Esophagus muscularis mucosa (tissue), 4 donors: Measurements from ENCODE around the gene TAF3. TPM values are rescaled to one million over a fixed set of nuclear protein-coding genes. Genes with fewer than 3 reads are reported as not detected.

ENCODE experiments used
- DNase-seq: peaks from one replicate; pipeline ENCODE4 v3.0.0-alpha.2; 2017; ENCODE audit errors: extremely low spot score
- H3K27ac ChIP-seq, 4 donors: fragments of 200-600 bp; sonication (generic); replicated peaks in 1 of 4; 1 replicate in 3 of 4; 2 replicates in 1 of 4; pipeline ENCODE4 v1.5.1; 2016 to 2019; ENCODE audit warnings: mild to moderate bottlenecking in 1 of 4
- H3K27me3 ChIP-seq, 4 donors: fragments of 200-600 bp; sonication (generic); one replicate each; pipeline versions ENCODE4 v1.5.1 to v1.6.0; 2016 to 2019
- H3K36me3 ChIP-seq, 4 donors: fragments of 200-600 bp; sonication (generic); one replicate each; pipeline ENCODE4 v1.5.1; 2016 to 2019
- H3K4me1 ChIP-seq, 4 donors: fragments of 200-600 bp; sonication (generic); one replicate each; pipeline ENCODE4 v1.5.1; 2016 to 2019
- H3K4me3 ChIP-seq, 4 donors: fragments of 200-600 bp; sonication (generic); 1 replicate in 2 of 4; 2 replicates in 2 of 4; pipeline ENCODE4 v1.5.1; 2016 to 2019; ENCODE audit warnings: mild to moderate bottlenecking in 4 of 4, moderate library complexity in 1 of 4
- H3K9me3 ChIP-seq, 4 donors: fragments of 200-600 bp; sonication (generic); 1 replicate in 3 of 4; 2 replicates in 1 of 4; pipeline ENCODE4 v1.5.1; 2016 to 2019
- EP300 ChIP-seq: sonication (generic); formaldehyde crosslinking; IDR thresholded peaks from one replicate; pipeline ENCODE4 v1.6.1; 2017; ENCODE audit warnings: antibody characterized with exemption
- POLR2A ChIP-seq: fragments of 450-650 bp; IDR thresholded peaks from one replicate; pipeline ENCODE4 v1.6.1; 2017; ENCODE audit warnings: antibody characterized with exemption, moderate library complexity, mild to moderate bottlenecking, low read depth
- POLR2AphosphoS5 ChIP-seq, 2 donors: sonication (generic); formaldehyde crosslinking; IDR thresholded peaks; one replicate each; pipeline ENCODE4 v1.6.1; 2017; ENCODE audit warnings: antibody characterized with exemption in 2 of 2
- WGBS: methylation state at CpG from one replicate; pipeline ENCODE4 v1.1.5; 2018; 5-methylcytosine and 5-hydroxymethylcytosine counted together
- intact Hi-C: fragments of 100-400 bp; cut with DNase I; formaldehyde crosslinking; loops from one replicate; pipeline ENCODE4 v1.15.1; 2023
- total RNA-seq, 4 donors: library from RNA; depleted of rRNA; stranded (reverse); fragments of >200 nt; gene quantifications; one replicate each; pipeline versions ENCODE4 v1.1.0 to v1.2.1, GENCODE V29; 2016
- TF ChIP-seq, protein P1 (sequence below), 3 experiments: fragments of 200-600 bp in 2 of 3; fragments of 450-650 bp in 1 of 3; sonication (generic) in 2 of 3; IDR thresholded peaks; one replicate each; pipeline ENCODE4 v1.5.1; 2017 to 2019; ENCODE audit warnings: antibody characterized with exemption in 3 of 3, mild to moderate bottlenecking in 2 of 3, moderate library complexity in 1 of 3

The TAF3 gene
- total RNA-seq, 4 donors from 2014 or later: 8.8 to 11.2 (median 10.7) TPM

- H3K27me3 ChIP-seq: no peaks in the 10 kb centered on the region
- H3K27ac ChIP-seq: no peak overlapping the region
- intact Hi-C loops: no loop called here
- whole genome bisulfite sequencing: 88% methylated on average over 4 of the region's 4 CpGs
- TF ChIP-seq EP300 (no peak), POLR2AphosphoS5 (IDR thresholded peaks at IDR 0.05) (no peak), POLR2A (no peak)
- TF ChIP-seq, protein P1, sequence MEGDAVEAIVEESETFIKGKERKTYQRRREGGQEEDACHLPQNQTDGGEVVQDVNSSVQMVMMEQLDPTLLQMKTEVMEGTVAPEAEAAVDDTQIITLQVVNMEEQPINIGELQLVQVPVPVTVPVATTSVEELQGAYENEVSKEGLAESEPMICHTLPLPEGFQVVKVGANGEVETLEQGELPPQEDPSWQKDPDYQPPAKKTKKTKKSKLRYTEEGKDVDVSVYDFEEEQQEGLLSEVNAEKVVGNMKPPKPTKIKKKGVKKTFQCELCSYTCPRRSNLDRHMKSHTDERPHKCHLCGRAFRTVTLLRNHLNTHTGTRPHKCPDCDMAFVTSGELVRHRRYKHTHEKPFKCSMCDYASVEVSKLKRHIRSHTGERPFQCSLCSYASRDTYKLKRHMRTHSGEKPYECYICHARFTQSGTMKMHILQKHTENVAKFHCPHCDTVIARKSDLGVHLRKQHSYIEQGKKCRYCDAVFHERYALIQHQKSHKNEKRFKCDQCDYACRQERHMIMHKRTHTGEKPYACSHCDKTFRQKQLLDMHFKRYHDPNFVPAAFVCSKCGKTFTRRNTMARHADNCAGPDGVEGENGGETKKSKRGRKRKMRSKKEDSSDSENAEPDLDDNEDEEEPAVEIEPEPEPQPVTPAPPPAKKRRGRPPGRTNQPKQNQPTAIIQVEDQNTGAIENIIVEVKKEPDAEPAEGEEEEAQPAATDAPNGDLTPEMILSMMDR (IDR thresholded peaks at IDR 0.05): no peak
- DNase-seq: no peak
- no peaks in the 10 kb centered on the region for H3K9me3 ChIP-seq
- no peak overlapping the region for H3K4me3 ChIP-seq
- H3K36me3 ChIP-seq: peaks cover 63 to 100% (median 94%) of the 10 kb centered on the region in 4 donors
- peaks cover 4 to 12% (median 10%) of the 10 kb centered on the region in 4 donors for H3K4me1 ChIP-seq
Measured at GRCh38 chr10:7802606-7803005, 15.7 kb upstream of the TAF3 start.

- intact Hi-C loops: no loop called here
- DNase-seq: no peak
- Histone ChIP-seq H3K27ac (no peak overlapping the region), H3K4me1 (peaks cover 4 to 12% (median 9%) of the 10 kb centered on the region in 4 donors), H3K9me3 (no peaks in the 10 kb centered on the region), H3K27me3 (no peaks in the 10 kb centered on the region), H3K36me3 (peaks cover 56 to 99% (median 90%) of the 10 kb centered on the region in 4 donors), H3K4me3 (no peak overlapping the region)
- 89% methylated on average over 6 of the region's 6 CpGs for WGBS
- TF ChIP-seq, protein P1 (IDR thresholded peaks at IDR 0.05): no peak
- TF ChIP-seq POLR2AphosphoS5 (IDR thresholded peaks at IDR 0.05): no peak
- TF ChIP-seq EP300: no peak
- no peak for TF ChIP-seq POLR2A
Measured at GRCh38 chr10:7804216-7804615, 14.1 kb upstream of the TAF3 start.

DNA sequence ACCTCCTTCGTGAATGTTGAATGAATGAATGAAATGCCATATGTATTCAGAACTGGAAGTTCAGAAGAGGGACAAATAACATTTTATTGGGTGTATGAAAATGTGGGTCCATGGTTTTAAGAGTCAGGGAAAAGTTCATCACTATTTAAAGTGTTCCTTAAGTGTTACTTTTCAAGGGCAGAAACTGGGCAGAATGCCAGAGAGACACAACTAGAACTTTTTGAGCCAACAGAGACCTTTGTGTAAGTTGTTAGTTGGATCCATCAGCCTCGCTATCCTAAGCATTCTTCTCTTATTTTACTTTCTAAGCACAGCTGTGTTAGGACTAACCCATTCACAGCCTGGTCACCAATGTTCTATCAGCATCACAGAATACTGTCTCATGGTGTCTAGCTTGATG, 13.6 kb upstream of the TAF3 start:
- Histone ChIP-seq H3K4me1 (peaks cover 4 to 12% (median 9%) of the 10 kb centered on the region in 4 donors), H3K27ac (no peak overlapping the region), H3K27me3 (no peaks in the 10 kb centered on the region), H3K36me3 (peaks cover 52 to 98% (median 87%) of the 10 kb centered on the region in 4 donors), H3K9me3 (no peaks in the 10 kb centered on the region), H3K4me3 (no peak overlapping the region)
- no peak for TF ChIP-seq EP300
- TF ChIP-seq POLR2AphosphoS5 (IDR thresholded peaks at IDR 0.05): no peak
- TF ChIP-seq POLR2A: no peak
- TF ChIP-seq, protein P1 (IDR thresholded peaks at IDR 0.05): no peak
- intact Hi-C loops: no loop called here
- no peak for DNase-seq
- 38% methylated on average over 2 of the region's 2 CpGs for WGBS

DNA sequence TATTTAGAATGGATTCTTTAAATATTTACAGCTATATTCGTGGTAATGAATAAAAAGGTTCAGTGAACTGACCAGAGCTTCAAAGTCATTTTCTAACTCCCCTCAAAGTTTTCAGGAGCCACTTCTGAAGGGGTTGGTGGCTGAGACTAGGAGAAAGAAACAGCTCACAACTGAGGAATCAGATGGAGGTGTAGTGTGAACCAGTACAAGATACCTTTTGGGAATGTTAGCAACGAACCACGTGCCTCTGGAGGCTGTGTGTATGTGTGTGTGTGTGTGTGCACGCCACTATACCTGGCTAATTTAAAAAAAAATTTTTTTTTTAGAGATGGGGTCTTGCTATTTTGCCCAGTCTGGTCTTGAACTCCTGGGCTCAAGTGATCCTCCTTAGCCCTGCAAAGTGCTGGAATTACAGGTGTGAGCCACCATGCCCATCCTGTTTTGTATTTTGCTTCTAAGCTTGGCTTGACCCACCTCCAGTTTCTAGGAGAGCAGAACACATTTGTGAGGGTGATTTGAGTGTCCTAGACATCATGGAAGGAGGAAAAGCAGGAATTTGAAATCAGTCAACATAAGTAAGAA, 9.5 kb upstream of the TAF3 start:
- Histone ChIP-seq H3K27ac (no peak overlapping the region), H3K4me3 (no peak overlapping the region), H3K36me3 (peaks cover 17 to 58% (median 47%) of the 10 kb centered on the region in 4 donors), H3K4me1 (peaks cover 4 to 12% (median 9%) of the 10 kb centered on the region in 4 donors), H3K9me3 (no peaks in the 10 kb centered on the region), H3K27me3 (no peaks in the 10 kb centered on the region)
- TF ChIP-seq, protein P1 (IDR thresholded peaks at IDR 0.05): no peak
- TF ChIP-seq POLR2AphosphoS5 (IDR thresholded peaks at IDR 0.05): no peak
- WGBS: 49% methylated on average over 4 of the region's 4 CpGs
- no peak for DNase-seq
- intact Hi-C loops: no loop called here

DNA sequence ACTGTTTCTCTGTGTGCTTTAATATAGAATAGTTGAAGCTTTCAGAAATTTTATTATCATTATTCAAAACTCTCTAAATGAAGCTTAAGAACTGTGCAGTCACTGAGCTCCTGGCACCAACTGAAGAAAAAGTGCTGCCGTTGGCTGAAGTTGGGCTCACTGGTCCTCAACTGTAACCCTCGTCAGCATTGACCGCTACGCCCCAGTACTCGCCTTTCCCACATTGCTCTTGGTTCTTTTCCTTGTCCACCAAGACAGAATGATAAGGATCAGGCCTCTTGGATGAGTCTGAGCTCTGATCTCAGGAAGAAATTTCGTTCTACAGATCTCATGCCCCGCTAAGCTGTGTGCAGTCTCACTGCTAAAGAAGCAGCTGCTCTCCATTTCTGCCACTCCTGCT, 7.9 kb upstream of the TAF3 start:
- peaks cover 6 to 41% (median 30%) of the 10 kb centered on the region in 4 donors for H3K36me3 ChIP-seq
- no peak overlapping the region for H3K4me3 ChIP-seq
- 65% methylated on average over 7 of the region's 7 CpGs for WGBS
- no peaks in the 10 kb centered on the region for H3K9me3 ChIP-seq
- H3K27me3 ChIP-seq: no peaks in the 10 kb centered on the region
- no peaks in the 10 kb centered on the region for H3K4me1 ChIP-seq
- TF ChIP-seq, protein P1 (IDR thresholded peaks at IDR 0.05): no peak
- no peak for TF ChIP-seq EP300
- no peak for TF ChIP-seq POLR2AphosphoS5 (IDR thresholded peaks at IDR 0.05)
- TF ChIP-seq POLR2A: no peak
- intact Hi-C loops: no loop called here
- H3K27ac ChIP-seq: no peak overlapping the region
- no peak for DNase-seq
